ENCODE data around the gene ETS1. TPM values are rescaled to one million over a fixed set of nuclear protein-coding genes. Genes with fewer than 3 reads are reported as not detected.
A peak's percentile ranks its signal among the peaks of the same experiment; 100 is the strongest.

ETS1 gene, protein sequence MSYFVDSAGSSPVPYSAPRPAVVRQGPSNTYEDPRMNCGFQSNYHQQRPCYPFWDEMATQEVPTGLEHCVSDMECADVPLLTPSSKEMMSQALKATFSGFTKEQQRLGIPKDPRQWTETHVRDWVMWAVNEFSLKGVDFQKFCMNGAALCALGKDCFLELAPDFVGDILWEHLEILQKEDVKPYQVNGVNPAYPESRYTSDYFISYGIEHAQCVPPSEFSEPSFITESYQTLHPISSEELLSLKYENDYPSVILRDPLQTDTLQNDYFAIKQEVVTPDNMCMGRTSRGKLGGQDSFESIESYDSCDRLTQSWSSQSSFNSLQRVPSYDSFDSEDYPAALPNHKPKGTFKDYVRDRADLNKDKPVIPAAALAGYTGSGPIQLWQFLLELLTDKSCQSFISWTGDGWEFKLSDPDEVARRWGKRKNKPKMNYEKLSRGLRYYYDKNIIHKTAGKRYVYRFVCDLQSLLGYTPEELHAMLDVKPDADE
- total RNA-seq: 10 to 100 TPM; 39.5 to 74.4 (median 59.7) TPM

DNA sequence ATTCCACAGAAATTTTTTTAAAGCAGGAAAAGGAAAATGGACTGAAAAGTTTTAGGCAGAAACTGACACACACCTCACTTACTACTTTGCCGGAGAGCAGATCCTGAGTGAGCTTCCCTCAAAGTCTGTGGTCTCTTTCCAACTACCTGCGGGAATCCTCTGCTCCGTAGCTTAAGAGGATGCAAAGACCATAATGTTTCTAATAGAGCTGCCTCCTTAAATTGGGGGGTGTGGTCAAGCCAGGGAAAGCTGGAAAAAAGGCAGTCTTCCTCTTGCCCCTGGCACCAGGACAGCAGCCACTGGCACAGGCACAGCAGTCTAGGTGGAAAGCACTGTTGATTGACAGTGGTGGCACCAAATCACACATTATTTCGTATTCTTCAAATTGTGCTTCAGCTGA, at the start of gene ETS1:
TSS of gene ETS1 (minus strand) at position 144 of the 400 bp plus-strand sequence. CDS start 14,428 bp downstream, outside the sequence.
- Histone ChIP-seq H3K4me1 (peaks cover 0 to 5% (median 0%) of the 10 kb centered on the region in 4 donors), H3K36me3 (no peaks in the 10 kb centered on the region), H3K27ac (replicated peaks in 1 of 4) (no peak within 1 kb of the TSS), H3K27me3 (peaks cover 0 to 11% (median 0%) of the 10 kb centered on the region in 4 donors), H3K4me3 (peak within 1 kb of the TSS; percentile 21 to 38 (median 32)), H3K9me3 (no peaks in the 10 kb centered on the region)
- WGBS: 44% methylated on average over 4 of the region's 4 CpGs
- DNase-seq (ENCODE audit: extremely low spot score): no peak
- intact Hi-C loops (cut with DNase I): no loop called here
- TF ChIP-seq POLR2A (IDR thresholded peaks at IDR 0.05; ENCODE audit: low read depth) (no peak), POLR2AphosphoS5 (IDR thresholded peaks at IDR 0.05) (peak in 1 of 2 donors; percentile 36)

GRCh38 chr11:128634395-128634794, 47.0 kb upstream of the ETS1 start:
- H3K9me3 ChIP-seq: peaks cover 0 to 3% (median 0%) of the 10 kb centered on the region in 4 donors
- peaks cover 13 to 16% (median 14%) of the 10 kb centered on the region in 4 donors for H3K4me1 ChIP-seq
- intact Hi-C loops (cut with DNase I): loop anchor here (5.0 kb wide), 1 partner anchor 198 kb away; no protein-coding TSS in a partner anchor
- H3K27ac ChIP-seq (replicated peaks in 1 of 4): no peak overlapping the region
- no peak for DNase-seq (ENCODE audit: extremely low spot score)
- H3K27me3 ChIP-seq: peaks cover 0 to 6% (median 0%) of the 10 kb centered on the region in 4 donors
- no peaks in the 10 kb centered on the region for H3K36me3 ChIP-seq
- no peak for TF ChIP-seq POLR2AphosphoS5 (IDR thresholded peaks at IDR 0.05)
- TF ChIP-seq EP300 (IDR thresholded peaks at IDR 0.05): no peak
- TF ChIP-seq, protein P1, sequence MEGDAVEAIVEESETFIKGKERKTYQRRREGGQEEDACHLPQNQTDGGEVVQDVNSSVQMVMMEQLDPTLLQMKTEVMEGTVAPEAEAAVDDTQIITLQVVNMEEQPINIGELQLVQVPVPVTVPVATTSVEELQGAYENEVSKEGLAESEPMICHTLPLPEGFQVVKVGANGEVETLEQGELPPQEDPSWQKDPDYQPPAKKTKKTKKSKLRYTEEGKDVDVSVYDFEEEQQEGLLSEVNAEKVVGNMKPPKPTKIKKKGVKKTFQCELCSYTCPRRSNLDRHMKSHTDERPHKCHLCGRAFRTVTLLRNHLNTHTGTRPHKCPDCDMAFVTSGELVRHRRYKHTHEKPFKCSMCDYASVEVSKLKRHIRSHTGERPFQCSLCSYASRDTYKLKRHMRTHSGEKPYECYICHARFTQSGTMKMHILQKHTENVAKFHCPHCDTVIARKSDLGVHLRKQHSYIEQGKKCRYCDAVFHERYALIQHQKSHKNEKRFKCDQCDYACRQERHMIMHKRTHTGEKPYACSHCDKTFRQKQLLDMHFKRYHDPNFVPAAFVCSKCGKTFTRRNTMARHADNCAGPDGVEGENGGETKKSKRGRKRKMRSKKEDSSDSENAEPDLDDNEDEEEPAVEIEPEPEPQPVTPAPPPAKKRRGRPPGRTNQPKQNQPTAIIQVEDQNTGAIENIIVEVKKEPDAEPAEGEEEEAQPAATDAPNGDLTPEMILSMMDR (IDR thresholded peaks at IDR 0.05): no peak
- no peak for TF ChIP-seq POLR2A (IDR thresholded peaks at IDR 0.05; ENCODE audit: low read depth)
- WGBS: 100% methylated on average over 2 of the region's 2 CpGs
- no peak overlapping the region for H3K4me3 ChIP-seq

DNA sequence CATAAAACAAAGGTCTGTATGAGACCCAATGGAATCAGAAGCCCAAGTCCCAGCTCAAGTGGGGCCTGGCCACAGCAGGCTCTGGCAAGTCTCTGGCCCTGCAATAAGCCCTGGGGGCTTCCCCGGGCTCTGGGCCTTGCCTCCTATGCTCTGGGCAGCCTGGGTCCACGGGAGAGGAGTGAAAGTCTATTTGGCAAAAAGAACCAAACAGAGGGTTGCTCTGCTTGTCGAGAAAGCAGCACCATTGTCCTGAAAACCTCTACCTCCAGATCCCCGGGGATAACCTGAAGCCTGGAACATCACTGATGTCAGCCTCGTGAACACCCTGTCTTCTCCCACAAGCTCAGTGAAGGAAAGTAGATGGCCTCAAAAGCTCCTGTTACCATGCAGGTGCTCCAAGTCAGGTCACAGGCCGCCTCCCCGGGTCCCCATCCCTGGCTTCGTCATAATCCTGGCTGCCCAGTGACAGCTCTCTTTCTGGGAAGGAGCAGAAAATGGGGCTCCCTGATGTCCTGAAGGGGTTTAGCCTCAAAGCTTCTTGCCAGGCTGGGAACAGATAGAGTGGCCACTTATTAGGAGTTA, 46.1 kb upstream of the ETS1 start:
- H3K9me3 ChIP-seq: no peaks in the 10 kb centered on the region
- DNase-seq (ENCODE audit: extremely low spot score): peak; percentile 82
- no peaks in the 10 kb centered on the region for H3K36me3 ChIP-seq
- no peak for TF ChIP-seq POLR2A (IDR thresholded peaks at IDR 0.05; ENCODE audit: low read depth)
- no peak for TF ChIP-seq POLR2AphosphoS5 (IDR thresholded peaks at IDR 0.05)
- TF ChIP-seq EP300 (IDR thresholded peaks at IDR 0.05): no peak
- TF ChIP-seq, protein P1 (IDR thresholded peaks at IDR 0.05): no peak
- H3K4me3 ChIP-seq: no peak overlapping the region
- H3K27me3 ChIP-seq: peaks cover 0 to 6% (median 0%) of the 10 kb centered on the region in 4 donors
- intact Hi-C loops (cut with DNase I): loop anchor here (5.0 kb wide), 1 partner anchor 199 kb away; no protein-coding TSS in a partner anchor
- peaks cover 14 to 17% (median 14%) of the 10 kb centered on the region in 4 donors for H3K4me1 ChIP-seq
- no peak overlapping the region for H3K27ac ChIP-seq (replicated peaks in 1 of 4)
- 93% methylated on average over 6 of the region's 8 CpGs for WGBS

DNA sequence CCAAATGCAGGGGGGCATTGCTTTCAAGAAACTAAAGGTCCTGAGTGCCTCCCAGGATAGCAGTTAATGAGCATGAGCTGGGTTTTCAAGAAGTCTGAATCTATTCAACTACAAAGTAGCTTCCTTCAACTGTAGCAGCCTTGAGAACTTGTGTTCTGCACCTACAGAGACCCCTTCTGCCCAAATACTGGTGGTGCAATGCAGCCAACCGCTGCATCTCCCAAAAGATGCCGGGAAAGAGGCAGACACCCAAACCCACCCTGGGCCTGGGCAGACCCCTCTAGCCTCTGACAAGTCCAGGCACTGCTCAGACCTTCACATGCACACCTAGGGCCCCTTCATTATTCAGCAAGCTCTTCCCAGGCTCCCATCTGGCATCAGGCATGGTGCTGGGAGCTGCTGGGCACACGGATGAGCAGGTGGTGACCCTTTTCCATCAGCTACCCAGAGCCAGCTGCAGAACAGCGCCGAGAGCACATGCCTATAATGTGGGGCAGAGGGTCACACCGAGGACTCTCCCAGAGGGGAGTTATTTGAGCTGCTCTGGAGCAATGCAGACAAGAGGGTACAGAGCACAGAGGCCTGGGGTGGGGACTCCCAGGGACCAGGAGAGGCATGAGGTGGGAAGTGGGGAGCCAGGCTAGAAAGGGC, 44.9 kb upstream of the ETS1 start:
- no peaks in the 10 kb centered on the region for H3K9me3 ChIP-seq
- H3K4me3 ChIP-seq: no peak overlapping the region
- H3K27me3 ChIP-seq: no peaks in the 10 kb centered on the region
- H3K4me1 ChIP-seq: peaks cover 14 to 17% (median 14%) of the 10 kb centered on the region in 4 donors
- H3K36me3 ChIP-seq: no peaks in the 10 kb centered on the region
- WGBS: 46% methylated on average over 6 of the region's 6 CpGs
- intact Hi-C loops (cut with DNase I): loop anchor here (5.0 kb wide), 1 partner anchor 200 kb away; no protein-coding TSS in a partner anchor
- TF ChIP-seq, protein P1 (IDR thresholded peaks at IDR 0.05): peak; percentile 47 to 71 (median 60)
- no peak for TF ChIP-seq POLR2A (IDR thresholded peaks at IDR 0.05; ENCODE audit: low read depth)
- DNase-seq (ENCODE audit: extremely low spot score): peak; percentile 91
- H3K27ac ChIP-seq (replicated peaks in 1 of 4): no peak overlapping the region
